Neural cell (in vitro differentiated cells): ENCODE data around the gene MILR1.

Experiments used
- EP300 ChIP-seq: fragments of 450-650 bp; conservative IDR thresholded peaks from 2 replicates; pipeline ENCODE4 v1.6.1; 2014; ENCODE audit warnings: antibody characterized with exemption, mild to moderate bottlenecking, moderate library complexity; ENCODE audit not compliant: poor library complexity, severe bottlenecking
- EZH2 ChIP-seq: fragments of 200-600, 300-800 bp; shearing (Covaris generic), sonication (generic); IDR thresholded peaks from 2 replicates; pipeline ENCODE4 v1.6.1; 2014; ENCODE audit warnings: antibody characterized with exemption, low read length, borderline replicate concordance, mild to moderate bottlenecking; ENCODE audit not compliant: insufficient read depth, poor library complexity, severe bottlenecking
- MXI1 ChIP-seq: fragments of 450-650 bp; conservative IDR thresholded peaks from 2 replicates; pipeline ENCODE4 v1.6.1; 2014; ENCODE audit warnings: antibody characterized with exemption, mild to moderate bottlenecking; ENCODE audit not compliant: poor library complexity, severe bottlenecking
- SMC3 ChIP-seq: fragments of 450-650 bp; conservative IDR thresholded peaks from 2 replicates; pipeline ENCODE4 v1.6.1; 2014; ENCODE audit warnings: antibody characterized with exemption, mild to moderate bottlenecking, moderate library complexity; ENCODE audit not compliant: poor library complexity
- TAF1 ChIP-seq: IDR thresholded peaks from 2 replicates; pipeline ENCODE4 v1.6.1; 2012; ENCODE audit warnings: low read depth
- TF ChIP-seq, protein P1 (sequence below): fragments of 450-650 bp; IDR thresholded peaks from 2 replicates; pipeline ENCODE4 v1.5.1; 2014; ENCODE audit warnings: antibody characterized with exemption, mild to moderate bottlenecking, moderate library complexity; ENCODE audit not compliant: poor library complexity, severe bottlenecking

DNA sequence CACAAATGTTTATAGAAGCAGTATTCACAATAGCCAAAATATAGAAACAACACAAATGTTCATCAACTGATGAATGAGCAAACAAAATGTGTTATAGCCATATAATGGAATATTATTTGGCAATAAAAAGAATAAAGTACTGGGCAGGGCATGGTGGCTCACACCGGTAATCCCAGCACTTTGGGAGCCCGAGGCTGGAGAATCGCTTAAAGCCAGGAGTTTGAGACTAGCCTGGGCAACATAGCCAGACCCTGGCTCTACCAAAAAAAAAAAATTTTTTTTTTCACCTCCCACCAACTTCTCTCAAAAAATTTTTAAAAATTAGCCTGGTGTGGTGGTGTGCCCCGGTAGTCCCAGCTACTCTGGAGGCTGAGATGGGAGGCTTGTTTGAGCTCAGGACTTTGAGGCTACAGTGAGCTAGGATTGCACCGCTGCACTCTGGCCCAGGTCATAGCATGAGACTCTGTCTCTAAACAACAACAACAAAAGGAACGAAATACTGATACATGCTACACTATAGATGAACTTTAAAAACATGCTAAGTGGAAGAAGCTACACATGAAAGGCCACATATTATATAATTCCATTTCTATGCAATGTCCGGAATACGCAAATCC is 47.6 kb upstream of the MILR1 start:
- TF ChIP-seq, protein P1, sequence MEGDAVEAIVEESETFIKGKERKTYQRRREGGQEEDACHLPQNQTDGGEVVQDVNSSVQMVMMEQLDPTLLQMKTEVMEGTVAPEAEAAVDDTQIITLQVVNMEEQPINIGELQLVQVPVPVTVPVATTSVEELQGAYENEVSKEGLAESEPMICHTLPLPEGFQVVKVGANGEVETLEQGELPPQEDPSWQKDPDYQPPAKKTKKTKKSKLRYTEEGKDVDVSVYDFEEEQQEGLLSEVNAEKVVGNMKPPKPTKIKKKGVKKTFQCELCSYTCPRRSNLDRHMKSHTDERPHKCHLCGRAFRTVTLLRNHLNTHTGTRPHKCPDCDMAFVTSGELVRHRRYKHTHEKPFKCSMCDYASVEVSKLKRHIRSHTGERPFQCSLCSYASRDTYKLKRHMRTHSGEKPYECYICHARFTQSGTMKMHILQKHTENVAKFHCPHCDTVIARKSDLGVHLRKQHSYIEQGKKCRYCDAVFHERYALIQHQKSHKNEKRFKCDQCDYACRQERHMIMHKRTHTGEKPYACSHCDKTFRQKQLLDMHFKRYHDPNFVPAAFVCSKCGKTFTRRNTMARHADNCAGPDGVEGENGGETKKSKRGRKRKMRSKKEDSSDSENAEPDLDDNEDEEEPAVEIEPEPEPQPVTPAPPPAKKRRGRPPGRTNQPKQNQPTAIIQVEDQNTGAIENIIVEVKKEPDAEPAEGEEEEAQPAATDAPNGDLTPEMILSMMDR: no peak
- no peak for TF ChIP-seq MXI1
- TF ChIP-seq EZH2: no peak
- no peak for TF ChIP-seq SMC3
- no peak for TF ChIP-seq TAF1
- TF ChIP-seq EP300: no peak
